Measurements from ENCODE around the gene CALHM3. TPM values are rescaled to one million over a fixed set of nuclear protein-coding genes. Genes with fewer than 3 reads are reported as not detected.

The CALHM3 gene
- polyA plus RNA-seq, 1 donor (not counting 4 experiments of a cell fraction or from before 2014, with no cell fraction given): not detected

DNA sequence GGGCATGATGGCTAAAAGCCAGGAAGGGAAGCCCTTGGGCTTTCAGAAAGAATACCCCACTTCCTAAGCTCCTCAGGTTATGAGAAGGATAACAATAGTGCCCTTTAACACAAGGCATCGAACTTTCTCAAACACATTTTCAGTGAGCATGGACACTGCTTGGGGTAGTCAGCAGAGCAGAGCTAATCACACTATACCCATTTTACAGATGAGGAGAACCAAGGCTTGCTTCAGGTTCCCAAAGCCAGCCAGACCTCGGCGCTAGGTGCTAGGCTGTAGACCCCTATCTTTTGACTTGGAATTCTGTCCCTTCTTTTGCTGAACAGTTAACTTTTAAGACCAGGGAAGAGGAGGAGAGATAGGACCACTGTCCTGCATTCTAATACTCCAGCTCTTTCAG lies 16.3 kb upstream of the CALHM3 start:
- H4K20me1 ChIP-seq (ENCODE audit: control insufficient read depth, extremely low read depth, insufficient read depth, low read length): no peaks in the 10 kb centered on the region
- no peak overlapping the region for H3K9ac ChIP-seq (ENCODE audit: control insufficient read depth, extremely low read depth, insufficient read depth, low read length)
- no peaks in the 10 kb centered on the region for H3K36me3 ChIP-seq (ENCODE audit: control insufficient read depth in 2 of 2, extremely low read depth in 1 of 2, insufficient read depth in 2 of 2, low read length in 2 of 2)
- no peaks in the 10 kb centered on the region for H3K79me2 ChIP-seq (ENCODE audit: control insufficient read depth, insufficient read depth, low read length)
- peaks cover 6% of the 10 kb centered on the region for H3K9me1 ChIP-seq (ENCODE audit: control insufficient read depth, extremely low read depth, insufficient read depth, low read length)
- FAIRE-seq (no peak), DNase-seq (ENCODE audit: low read depth, low spot score) (no peak)
- H3K9me3 ChIP-seq (ENCODE audit: control insufficient read depth, low read depth, low read length): no peaks in the 10 kb centered on the region
- H3K4me3 ChIP-seq (ENCODE audit: control insufficient read depth in 2 of 3, extremely low read depth in 1 of 3, insufficient read depth in 2 of 3, low read depth in 1 of 3, low read length in 3 of 3): no peak overlapping the region
- TF ChIP-seq, protein P1, sequence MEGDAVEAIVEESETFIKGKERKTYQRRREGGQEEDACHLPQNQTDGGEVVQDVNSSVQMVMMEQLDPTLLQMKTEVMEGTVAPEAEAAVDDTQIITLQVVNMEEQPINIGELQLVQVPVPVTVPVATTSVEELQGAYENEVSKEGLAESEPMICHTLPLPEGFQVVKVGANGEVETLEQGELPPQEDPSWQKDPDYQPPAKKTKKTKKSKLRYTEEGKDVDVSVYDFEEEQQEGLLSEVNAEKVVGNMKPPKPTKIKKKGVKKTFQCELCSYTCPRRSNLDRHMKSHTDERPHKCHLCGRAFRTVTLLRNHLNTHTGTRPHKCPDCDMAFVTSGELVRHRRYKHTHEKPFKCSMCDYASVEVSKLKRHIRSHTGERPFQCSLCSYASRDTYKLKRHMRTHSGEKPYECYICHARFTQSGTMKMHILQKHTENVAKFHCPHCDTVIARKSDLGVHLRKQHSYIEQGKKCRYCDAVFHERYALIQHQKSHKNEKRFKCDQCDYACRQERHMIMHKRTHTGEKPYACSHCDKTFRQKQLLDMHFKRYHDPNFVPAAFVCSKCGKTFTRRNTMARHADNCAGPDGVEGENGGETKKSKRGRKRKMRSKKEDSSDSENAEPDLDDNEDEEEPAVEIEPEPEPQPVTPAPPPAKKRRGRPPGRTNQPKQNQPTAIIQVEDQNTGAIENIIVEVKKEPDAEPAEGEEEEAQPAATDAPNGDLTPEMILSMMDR (optimal IDR thresholded peaks at IDR 0.05 in 1 of 3, IDR thresholded peaks at IDR 0.05 in 1 of 3, conservative IDR thresholded peaks at IDR 0.05 in 1 of 3; ENCODE audit: extremely low read depth in 1 of 3, insufficient read depth in 2 of 3, low read length in 3 of 3): no peak
- TF ChIP-seq EZH2 (IDR thresholded peaks at IDR 0.05; ENCODE audit: low read length): no peak
- H3K27ac ChIP-seq (ENCODE audit: control insufficient read depth, insufficient read depth, low read length): no peak overlapping the region
- dilution Hi-C loops (cut with MboI; ENCODE audit: extremely low pct_ligation_motif_present, low sequenced_read_pairs): no loop called here
- H3K27me3 ChIP-seq (ENCODE audit: control insufficient read depth, extremely low read depth, insufficient read depth, low read length): peaks cover 44% of the 10 kb centered on the region
- peaks cover 28% of the 10 kb centered on the region for H3K4me1 ChIP-seq (ENCODE audit: control insufficient read depth, extremely low read depth, insufficient read depth, low read length)
- no peak overlapping the region for H3K4me2 ChIP-seq (ENCODE audit: control insufficient read depth, extremely low read depth, insufficient read depth, low read depth, low read length)
- H2AFZ ChIP-seq (ENCODE audit: control insufficient read depth, low read length): no peak overlapping the region

DNA sequence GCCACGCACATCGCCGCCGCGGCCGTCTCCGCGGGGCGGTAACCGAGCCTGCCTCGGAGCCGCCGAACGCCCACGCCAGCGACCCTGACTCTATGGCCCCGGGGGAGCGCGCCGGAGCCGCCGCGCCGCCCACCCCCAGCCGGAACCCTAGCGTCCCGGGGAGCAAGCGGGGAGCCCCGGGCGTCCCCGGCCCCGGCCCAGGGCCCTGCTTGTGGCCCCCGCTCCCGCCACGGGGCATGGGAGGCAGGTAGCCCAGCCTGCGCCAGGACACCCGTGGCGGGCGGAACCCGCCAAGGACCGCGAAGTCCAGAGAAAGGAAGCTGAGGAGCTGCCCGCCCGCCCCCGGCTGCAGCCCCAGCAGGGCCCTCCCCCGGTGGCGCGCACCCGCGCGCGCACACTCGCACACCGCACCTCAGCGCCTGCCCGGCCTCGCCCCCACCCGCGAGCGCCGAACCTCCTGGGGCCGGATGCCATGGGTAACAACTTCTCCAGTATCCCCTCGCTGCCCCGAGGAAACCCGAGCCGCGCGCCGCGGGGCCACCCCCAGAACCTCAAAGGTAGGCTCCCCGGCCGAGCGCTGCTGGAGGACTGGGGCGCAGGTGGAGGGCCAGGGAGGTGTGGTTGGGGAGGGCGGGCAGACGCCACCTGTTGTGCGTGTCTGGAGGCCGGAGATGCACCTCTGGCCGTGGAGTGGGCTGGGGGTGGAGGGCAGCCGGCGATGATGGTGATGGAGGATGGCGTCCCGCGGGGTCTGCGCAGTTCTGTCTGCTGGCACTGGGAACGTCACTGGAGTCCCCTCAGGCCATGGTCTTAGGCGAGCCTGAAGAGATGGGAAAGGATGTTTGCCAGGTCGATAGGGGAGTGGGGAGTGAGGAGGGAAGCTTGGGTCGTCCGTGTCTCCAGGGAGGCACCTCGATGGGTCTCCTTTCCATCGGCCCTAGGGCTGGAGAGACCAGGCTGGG lies 15.2 kb upstream of the CALHM3 start:
- FAIRE-seq (no peak), DNase-seq (ENCODE audit: low read depth, low spot score) (no peak)
- Histone ChIP-seq H3K27me3 (ENCODE audit: control insufficient read depth, extremely low read depth, insufficient read depth, low read length) (peaks cover 35% of the 10 kb centered on the region), H3K4me3 (ENCODE audit: control insufficient read depth in 2 of 3, extremely low read depth in 1 of 3, insufficient read depth in 2 of 3, low read depth in 1 of 3, low read length in 3 of 3) (peak overlapping the region; percentile 31 to 63 (median 47)), H3K9me3 (ENCODE audit: control insufficient read depth, low read depth, low read length) (no peaks in the 10 kb centered on the region), H2AFZ (ENCODE audit: control insufficient read depth, low read length) (peak overlapping the region; percentile 43), H3K9me1 (ENCODE audit: control insufficient read depth, extremely low read depth, insufficient read depth, low read length) (peaks cover 6% of the 10 kb centered on the region), H3K36me3 (ENCODE audit: control insufficient read depth in 2 of 2, extremely low read depth in 1 of 2, insufficient read depth in 2 of 2, low read length in 2 of 2) (no peaks in the 10 kb centered on the region), H3K4me1 (ENCODE audit: control insufficient read depth, extremely low read depth, insufficient read depth, low read length) (peaks cover 29% of the 10 kb centered on the region), H3K9ac (ENCODE audit: control insufficient read depth, extremely low read depth, insufficient read depth, low read length) (no peak overlapping the region), H4K20me1 (ENCODE audit: control insufficient read depth, extremely low read depth, insufficient read depth, low read length) (no peaks in the 10 kb centered on the region), H3K4me2 (ENCODE audit: control insufficient read depth, extremely low read depth, insufficient read depth, low read depth, low read length) (peak overlapping the region; percentile 50), H3K79me2 (ENCODE audit: control insufficient read depth, insufficient read depth, low read length) (no peaks in the 10 kb centered on the region), H3K27ac (ENCODE audit: control insufficient read depth, insufficient read depth, low read length) (no peak overlapping the region)
- peak; percentile 68 for TF ChIP-seq EZH2 (IDR thresholded peaks at IDR 0.05; ENCODE audit: low read length)
- TF ChIP-seq, protein P1 (optimal IDR thresholded peaks at IDR 0.05 in 1 of 3, IDR thresholded peaks at IDR 0.05 in 1 of 3, conservative IDR thresholded peaks at IDR 0.05 in 1 of 3; ENCODE audit: extremely low read depth in 1 of 3, insufficient read depth in 2 of 3, low read length in 3 of 3): no peak
- dilution Hi-C loops (cut with MboI; ENCODE audit: extremely low pct_ligation_motif_present, low sequenced_read_pairs): no loop called here
